ENCODE results near the gene TYMP.
"Not testable (repeated sequence)": the region's sequence is repeated elsewhere in the genome, so short reads cannot be mapped to it uniquely, and the experiment has no call there.

The TYMP gene

GRCh38 chr22:50562523-50563412 is 33.0 kb upstream of the TYMP start, which contains the start of gene SYCE3:
Gene SYCE3, minus strand, starts transcription at chr22:50562919. Its CDS starts 6,514 bp downstream, at chr22:50556405.
- DNase-seq (ENCODE audit: low spot score) = peak; percentile 92

- DNase-seq (ENCODE audit: low spot score) = no peak
These were observed 31.9 kb upstream of the TYMP start for GRCh38 chr22:50561401-50562358.

- no peak for DNase-seq (ENCODE audit: low spot score)
These were observed 30.2 kb upstream of the TYMP start for GRCh38 chr22:50560034-50560433.

- DNase-seq (ENCODE audit: low spot score) = no peak
These were observed 26.9 kb upstream of the TYMP start for GRCh38 chr22:50556703-50557102.

GRCh38 chr22:50553310-50553709 is 23.5 kb upstream of the TYMP start:
- no peak for DNase-seq (ENCODE audit: low spot score)

GRCh38 chr22:50551160-50551752 is 21.4 kb upstream of the TYMP start:
- no peak for DNase-seq (ENCODE audit: low spot score)

GRCh38 chr22:50550395-50550794 is 20.6 kb upstream of the TYMP start:
- DNase-seq (ENCODE audit: low spot score) = no peak

- no peak for DNase-seq (ENCODE audit: low spot score)
These were observed 19.3 kb upstream of the TYMP start for GRCh38 chr22:50548921-50549790.

GRCh38 chr22:50548040-50548920 is 18.5 kb upstream of the TYMP start:
- DNase-seq (ENCODE audit: low spot score) = no peak

- DNase-seq (ENCODE audit: low spot score) = no peak
These were observed 17.6 kb upstream of the TYMP start for GRCh38 chr22:50547263-50547985.

- DNase-seq (ENCODE audit: low spot score) = no peak
These were observed 16.8 kb upstream of the TYMP start for GRCh38 chr22:50546326-50547262.

- DNase-seq (ENCODE audit: low spot score) = no peak
These were observed 15.9 kb upstream of the TYMP start, which contains the start of gene KLHDC7B for GRCh38 chr22:50545522-50546325. Gene KLHDC7B, plus strand, starts transcription at chr22:50545899. Its CDS starts 345 bp downstream, at chr22:50546244.

- DNase-seq (ENCODE audit: low spot score) = no peak
These were observed 15.0 kb upstream of the TYMP start for GRCh38 chr22:50544746-50545253.

GRCh38 chr22:50544078-50544745 is 14.4 kb upstream of the TYMP start:
- no peak for DNase-seq (ENCODE audit: low spot score)

GRCh38 chr22:50542416-50542927 is 12.7 kb upstream of the TYMP start:
- no peak for DNase-seq (ENCODE audit: low spot score)

- not testable (repeated sequence) for DNase-seq (ENCODE audit: low spot score)
These were observed 11.8 kb upstream of the TYMP start for GRCh38 chr22:50541667-50542026.

Data from globus pallidus (tissue), 1 donor.